Measurements from ENCODE around the gene CLMN. TPM values are rescaled to one million over a fixed set of nuclear protein-coding genes. Genes with fewer than 3 reads are reported as not detected.
A peak's percentile ranks its signal among the peaks of the same experiment; 100 is the strongest.

Gene CLMN
- total RNA-seq, 1 donor from 2014 or later: 19.6 TPM

DNA sequence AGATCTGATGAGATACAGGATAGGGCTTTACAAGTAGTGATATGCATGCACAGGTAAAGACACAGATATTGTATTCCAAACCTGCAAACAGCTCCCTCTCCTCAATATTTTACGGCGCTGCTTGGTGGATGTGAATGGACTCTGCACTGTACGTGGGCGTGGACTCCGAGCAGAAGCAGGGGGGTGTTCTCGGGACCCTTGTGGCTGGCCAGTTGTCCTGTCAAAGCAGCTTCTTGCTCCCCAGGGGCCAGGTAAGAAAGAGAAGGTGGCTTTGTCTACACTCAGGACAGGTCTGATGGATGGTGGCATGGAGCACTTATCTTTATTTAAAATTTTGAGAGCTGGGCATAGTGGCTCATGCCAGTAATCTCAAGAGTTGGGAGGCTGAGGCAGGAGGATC is 29.5 kb upstream of the CLMN start:
- Histone ChIP-seq H3K9me3 (peaks cover 6% of the 10 kb centered on the region), H3K4me3 (no peak overlapping the region), H3K36me3 (no peaks in the 10 kb centered on the region), H3K27me3 (no peaks in the 10 kb centered on the region), H3K27ac (no peak overlapping the region), H3K4me1 (no peaks in the 10 kb centered on the region)
- intact Hi-C loops (cut with DNase I): no loop called here
- no peak for TF ChIP-seq POLR2A (IDR thresholded peaks at IDR 0.05)
- TF ChIP-seq POLR2AphosphoS5 (IDR thresholded peaks at IDR 0.05; ENCODE audit: insufficient read depth in 1 of 2, low read depth in 1 of 2): no peak
- TF ChIP-seq, protein P1, sequence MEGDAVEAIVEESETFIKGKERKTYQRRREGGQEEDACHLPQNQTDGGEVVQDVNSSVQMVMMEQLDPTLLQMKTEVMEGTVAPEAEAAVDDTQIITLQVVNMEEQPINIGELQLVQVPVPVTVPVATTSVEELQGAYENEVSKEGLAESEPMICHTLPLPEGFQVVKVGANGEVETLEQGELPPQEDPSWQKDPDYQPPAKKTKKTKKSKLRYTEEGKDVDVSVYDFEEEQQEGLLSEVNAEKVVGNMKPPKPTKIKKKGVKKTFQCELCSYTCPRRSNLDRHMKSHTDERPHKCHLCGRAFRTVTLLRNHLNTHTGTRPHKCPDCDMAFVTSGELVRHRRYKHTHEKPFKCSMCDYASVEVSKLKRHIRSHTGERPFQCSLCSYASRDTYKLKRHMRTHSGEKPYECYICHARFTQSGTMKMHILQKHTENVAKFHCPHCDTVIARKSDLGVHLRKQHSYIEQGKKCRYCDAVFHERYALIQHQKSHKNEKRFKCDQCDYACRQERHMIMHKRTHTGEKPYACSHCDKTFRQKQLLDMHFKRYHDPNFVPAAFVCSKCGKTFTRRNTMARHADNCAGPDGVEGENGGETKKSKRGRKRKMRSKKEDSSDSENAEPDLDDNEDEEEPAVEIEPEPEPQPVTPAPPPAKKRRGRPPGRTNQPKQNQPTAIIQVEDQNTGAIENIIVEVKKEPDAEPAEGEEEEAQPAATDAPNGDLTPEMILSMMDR (IDR thresholded peaks at IDR 0.05): no peak
- DNase-seq (ENCODE audit: extremely low spot score in 2 of 2): peak in 1 of 2 donors; percentile 19

GRCh38 chr14:95348395-95349080 is 28.8 kb upstream of the CLMN start:
- Histone ChIP-seq H3K27ac (no peak overlapping the region), H3K9me3 (no peaks in the 10 kb centered on the region), H3K4me1 (no peaks in the 10 kb centered on the region), H3K36me3 (no peaks in the 10 kb centered on the region), H3K27me3 (no peaks in the 10 kb centered on the region), H3K4me3 (no peak overlapping the region)
- peak in 1 of 2 donors; percentile 87 for DNase-seq (ENCODE audit: extremely low spot score in 2 of 2)
- intact Hi-C loops (cut with DNase I): no loop called here
- TF ChIP-seq POLR2A (IDR thresholded peaks at IDR 0.05) (no peak), POLR2AphosphoS5 (IDR thresholded peaks at IDR 0.05; ENCODE audit: insufficient read depth in 1 of 2, low read depth in 1 of 2) (no peak)
- TF ChIP-seq, protein P1 (IDR thresholded peaks at IDR 0.05): no peak

DNA sequence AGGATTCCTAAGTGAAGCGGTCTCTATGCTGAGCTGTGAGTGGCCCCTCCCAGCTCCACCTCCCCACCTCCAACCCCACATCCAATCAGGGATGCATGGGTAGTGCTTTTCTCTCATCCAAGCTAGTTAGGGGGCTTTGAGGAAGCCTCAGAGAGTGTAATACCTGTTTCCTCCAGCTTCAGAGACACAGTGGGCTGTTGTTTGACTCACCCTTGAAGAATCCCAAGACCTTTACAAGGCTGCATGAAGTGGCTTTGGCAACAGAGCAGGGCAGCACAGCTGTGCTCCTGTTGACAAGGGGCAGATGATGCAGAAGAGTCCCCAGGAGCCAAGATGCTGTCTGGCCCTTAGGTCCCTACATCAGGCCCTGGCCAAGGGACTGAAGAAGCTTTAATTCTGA is 27.1 kb upstream of the CLMN start:
- no peak overlapping the region for H3K4me3 ChIP-seq
- no peaks in the 10 kb centered on the region for H3K9me3 ChIP-seq
- H3K4me1 ChIP-seq: no peaks in the 10 kb centered on the region
- intact Hi-C loops (cut with DNase I): no loop called here
- no peaks in the 10 kb centered on the region for H3K27me3 ChIP-seq
- no peak for DNase-seq (ENCODE audit: extremely low spot score in 2 of 2)
- no peak overlapping the region for H3K27ac ChIP-seq
- TF ChIP-seq, protein P1 (IDR thresholded peaks at IDR 0.05): no peak
- TF ChIP-seq POLR2A (IDR thresholded peaks at IDR 0.05) (no peak), POLR2AphosphoS5 (IDR thresholded peaks at IDR 0.05; ENCODE audit: insufficient read depth in 1 of 2, low read depth in 1 of 2) (no peak)
- no peaks in the 10 kb centered on the region for H3K36me3 ChIP-seq

GRCh38 chr14:95346266-95346665 is 26.6 kb upstream of the CLMN start:
- intact Hi-C loops (cut with DNase I): no loop called here

GRCh38 chr14:95345032-95345431 is 25.3 kb upstream of the CLMN start:
- Histone ChIP-seq H3K27ac (no peak overlapping the region), H3K4me3 (no peak overlapping the region), H3K36me3 (no peaks in the 10 kb centered on the region), H3K27me3 (no peaks in the 10 kb centered on the region), H3K9me3 (no peaks in the 10 kb centered on the region), H3K4me1 (no peaks in the 10 kb centered on the region)
- intact Hi-C loops (cut with DNase I): no loop called here
- no peak for TF ChIP-seq POLR2A (IDR thresholded peaks at IDR 0.05)
- TF ChIP-seq, protein P1 (IDR thresholded peaks at IDR 0.05): no peak
- TF ChIP-seq POLR2AphosphoS5 (IDR thresholded peaks at IDR 0.05; ENCODE audit: insufficient read depth in 1 of 2, low read depth in 1 of 2): no peak
- DNase-seq (ENCODE audit: extremely low spot score in 2 of 2): no peak

More at GRCh38 chr14:95346266-95346665, 26.6 kb upstream of the CLMN start:
- TF ChIP-seq POLR2A (IDR thresholded peaks at IDR 0.05) (no peak), POLR2AphosphoS5 (IDR thresholded peaks at IDR 0.05; ENCODE audit: insufficient read depth in 1 of 2, low read depth in 1 of 2) (no peak)
- TF ChIP-seq, protein P1 (IDR thresholded peaks at IDR 0.05): no peak
- no peak overlapping the region for H3K27ac ChIP-seq
- H3K27me3 ChIP-seq: no peaks in the 10 kb centered on the region
- no peaks in the 10 kb centered on the region for H3K9me3 ChIP-seq
- no peak for DNase-seq (ENCODE audit: extremely low spot score in 2 of 2)
- H3K4me1 ChIP-seq: no peaks in the 10 kb centered on the region
- no peak overlapping the region for H3K4me3 ChIP-seq
- H3K36me3 ChIP-seq: no peaks in the 10 kb centered on the region

Measured in vagina (tissue), 2 donors.